Measurements from ENCODE around the gene GRM1.

Gene GRM1

DNA sequence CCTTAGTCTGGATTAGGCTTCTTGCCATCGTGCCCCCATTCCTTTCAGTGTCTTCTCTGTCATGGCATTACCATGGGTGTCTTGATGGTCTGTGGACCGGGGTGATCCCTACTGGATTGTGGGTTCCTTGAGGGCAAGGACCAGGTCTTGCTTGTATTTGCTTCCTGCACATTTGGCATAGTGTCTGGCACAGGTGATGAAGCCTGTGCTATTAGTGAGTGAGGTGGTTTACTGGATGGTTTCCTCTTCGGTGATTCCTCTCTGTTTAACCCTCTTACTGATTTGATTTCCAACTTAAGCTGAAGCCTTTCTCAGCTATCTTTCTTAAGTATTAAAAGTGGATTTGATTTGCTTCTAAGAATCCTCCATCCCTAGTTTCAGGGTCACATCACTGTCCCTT, 162.3 kb downstream of the GRM1 start:
- no peak overlapping the region for H3K4me3 ChIP-seq (ENCODE audit: low read depth, low read length)
- in situ Hi-C loops (cut with HindIII; ENCODE audit: low sequenced_read_pairs) = no loop called here
- DNase-seq (ENCODE audit: low read depth) = no peak
- TF ChIP-seq, protein P1, sequence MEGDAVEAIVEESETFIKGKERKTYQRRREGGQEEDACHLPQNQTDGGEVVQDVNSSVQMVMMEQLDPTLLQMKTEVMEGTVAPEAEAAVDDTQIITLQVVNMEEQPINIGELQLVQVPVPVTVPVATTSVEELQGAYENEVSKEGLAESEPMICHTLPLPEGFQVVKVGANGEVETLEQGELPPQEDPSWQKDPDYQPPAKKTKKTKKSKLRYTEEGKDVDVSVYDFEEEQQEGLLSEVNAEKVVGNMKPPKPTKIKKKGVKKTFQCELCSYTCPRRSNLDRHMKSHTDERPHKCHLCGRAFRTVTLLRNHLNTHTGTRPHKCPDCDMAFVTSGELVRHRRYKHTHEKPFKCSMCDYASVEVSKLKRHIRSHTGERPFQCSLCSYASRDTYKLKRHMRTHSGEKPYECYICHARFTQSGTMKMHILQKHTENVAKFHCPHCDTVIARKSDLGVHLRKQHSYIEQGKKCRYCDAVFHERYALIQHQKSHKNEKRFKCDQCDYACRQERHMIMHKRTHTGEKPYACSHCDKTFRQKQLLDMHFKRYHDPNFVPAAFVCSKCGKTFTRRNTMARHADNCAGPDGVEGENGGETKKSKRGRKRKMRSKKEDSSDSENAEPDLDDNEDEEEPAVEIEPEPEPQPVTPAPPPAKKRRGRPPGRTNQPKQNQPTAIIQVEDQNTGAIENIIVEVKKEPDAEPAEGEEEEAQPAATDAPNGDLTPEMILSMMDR (IDR thresholded peaks at IDR 0.05; ENCODE audit: low read depth, low read length, missing control alignments) = no peak

DNA sequence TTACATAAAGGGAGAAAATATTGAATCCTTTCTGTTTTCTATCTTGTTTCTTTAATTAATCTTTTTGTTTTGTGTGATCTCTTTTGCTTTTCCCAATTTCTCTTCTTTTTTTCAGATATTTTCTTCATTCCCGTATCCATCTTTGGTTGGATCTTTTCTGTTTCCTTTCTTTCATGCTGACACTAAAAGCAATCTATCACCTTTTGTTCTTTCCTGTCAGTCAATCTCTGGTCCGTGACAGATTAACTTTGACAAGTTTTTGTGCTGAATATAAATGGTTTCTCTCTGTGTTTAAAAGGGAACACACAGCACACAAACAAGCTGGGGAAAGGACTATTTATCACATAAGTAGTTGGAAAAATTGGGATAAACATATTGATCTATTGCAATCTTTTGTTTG, 162.8 kb downstream of the GRM1 start:
- no peak for DNase-seq (ENCODE audit: low read depth)
- in situ Hi-C loops (cut with HindIII; ENCODE audit: low sequenced_read_pairs) = no loop called here
- TF ChIP-seq, protein P1 (IDR thresholded peaks at IDR 0.05; ENCODE audit: low read depth, low read length, missing control alignments) = no peak
- H3K4me3 ChIP-seq (ENCODE audit: low read depth, low read length) = no peak overlapping the region

GRCh38 chr6:146194434-146194833, 165.6 kb downstream of the GRM1 start:
- in situ Hi-C loops (cut with HindIII; ENCODE audit: low sequenced_read_pairs) = no loop called here
- TF ChIP-seq, protein P1 (IDR thresholded peaks at IDR 0.05; ENCODE audit: low read depth, low read length, missing control alignments) = no peak
- no peak overlapping the region for H3K4me3 ChIP-seq (ENCODE audit: low read depth, low read length)
- no peak for DNase-seq (ENCODE audit: low read depth)

- H3K4me3 ChIP-seq (ENCODE audit: low read depth, low read length) = no peak overlapping the region
- in situ Hi-C loops (cut with HindIII; ENCODE audit: low sequenced_read_pairs) = no loop called here
- peak; percentile 83 for DNase-seq (ENCODE audit: low read depth)
- TF ChIP-seq, protein P1 (IDR thresholded peaks at IDR 0.05; ENCODE audit: low read depth, low read length, missing control alignments) = no peak
Observed at GRCh38 chr6:146200176-146200575, 171.3 kb downstream of the GRM1 start.

DNA sequence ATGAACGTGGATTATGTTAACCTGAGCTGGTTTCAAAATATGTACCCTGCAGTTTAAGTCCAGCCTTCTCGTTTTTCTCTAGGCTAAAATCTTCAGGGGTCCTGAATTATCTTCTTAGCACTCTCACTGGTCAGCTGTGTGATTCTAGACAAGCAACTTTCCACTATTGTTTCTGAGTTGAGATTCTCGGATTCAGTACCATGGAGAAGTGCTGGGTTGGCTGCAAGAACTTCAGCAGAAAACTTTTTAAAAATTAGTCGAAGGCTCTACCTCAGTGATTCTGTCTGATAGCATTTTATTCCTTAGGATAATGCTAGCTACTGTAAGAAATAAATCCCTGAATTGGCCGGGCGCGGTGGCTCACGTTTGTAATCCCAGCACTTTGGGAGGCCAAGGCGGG, 173.7 kb downstream of the GRM1 start:
- no peak for DNase-seq (ENCODE audit: low read depth)
- TF ChIP-seq, protein P1 (IDR thresholded peaks at IDR 0.05; ENCODE audit: low read depth, low read length, missing control alignments) = no peak
- H3K4me3 ChIP-seq (ENCODE audit: low read depth, low read length) = no peak overlapping the region
- in situ Hi-C loops (cut with HindIII; ENCODE audit: low sequenced_read_pairs) = no loop called here

DNA sequence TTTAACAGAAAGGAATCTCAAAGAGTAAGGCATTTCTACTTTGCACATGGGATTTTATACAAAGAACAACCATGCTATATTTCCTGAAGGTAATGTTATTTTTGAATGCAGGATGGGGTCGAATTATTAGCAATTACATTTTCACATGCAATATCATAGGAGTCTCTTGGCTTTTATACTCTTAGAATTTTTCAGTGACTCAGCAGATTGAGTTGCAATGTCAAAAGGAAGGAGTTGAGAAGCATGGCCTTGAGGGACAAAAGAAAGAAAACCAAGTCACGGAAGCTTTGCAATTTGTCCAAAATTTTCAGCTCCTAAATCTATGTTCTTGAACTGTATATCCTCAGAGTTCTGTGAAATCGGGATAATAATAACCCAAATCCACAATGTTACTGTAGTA, 181.1 kb downstream of the GRM1 start:
- no peak overlapping the region for H3K4me3 ChIP-seq (ENCODE audit: low read depth, low read length)
- in situ Hi-C loops (cut with HindIII; ENCODE audit: low sequenced_read_pairs) = no loop called here
- no peak for DNase-seq (ENCODE audit: low read depth)
- TF ChIP-seq, protein P1 (IDR thresholded peaks at IDR 0.05; ENCODE audit: low read depth, low read length, missing control alignments) = no peak

All from astrocyte of the cerebellum (primary cell).